Panc1 (cell line): Measurements from ENCODE around the gene PITPNB.

ENCODE experiments used
- CTCF ChIP-seq: fragments of 450-650 bp; IDR thresholded peaks from 2 replicates; pipeline ENCODE4 v1.5.1; 2017; ENCODE audit warnings: mild to moderate bottlenecking
- POLR2AphosphoS5 ChIP-seq: IDR thresholded peaks from 2 replicates; pipeline ENCODE4 v1.6.1; 2012; ENCODE audit warnings: mild to moderate bottlenecking, low read depth, low read length, moderate library complexity

DNA sequence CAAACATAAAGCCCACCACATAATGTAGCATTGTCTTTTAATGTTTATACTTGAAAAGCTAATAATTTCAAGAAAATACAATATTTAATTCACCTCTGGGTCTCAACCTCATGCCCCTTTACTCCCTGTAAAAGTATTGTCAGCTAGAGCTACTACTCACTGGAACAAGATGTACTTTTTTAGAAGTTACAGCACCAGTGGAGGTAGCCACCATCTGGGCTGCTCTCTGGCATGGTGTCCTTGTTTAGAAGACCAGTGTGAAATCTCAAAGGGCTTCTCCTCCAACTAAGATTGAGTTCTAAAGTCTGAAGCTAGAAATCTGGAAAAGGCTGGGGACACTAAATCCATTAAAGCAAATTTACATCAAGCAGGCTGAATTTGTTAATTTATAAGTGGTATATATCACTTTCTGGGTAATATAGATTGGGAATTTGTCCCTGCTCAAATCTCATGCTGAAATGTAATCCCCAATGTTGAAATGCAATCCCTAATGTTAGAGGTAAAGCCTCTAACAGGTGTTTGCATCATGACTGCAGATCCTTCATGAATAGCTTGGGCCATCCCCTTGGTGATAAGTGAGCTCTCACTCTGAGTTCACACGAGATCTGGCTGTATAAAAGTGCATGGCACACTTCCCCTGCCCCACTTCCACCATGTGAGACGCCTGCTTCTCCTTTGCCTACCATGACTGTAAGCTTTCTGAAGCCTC is 47.6 kb downstream of the PITPNB start:
- TF ChIP-seq CTCF, result no peak
- no peak for TF ChIP-seq POLR2AphosphoS5
